Naive thymus-derived CD4-positive, alpha-beta T cell (primary cell): ENCODE measurements around the gene CCDC170. TPM values are rescaled to one million over a fixed set of nuclear protein-coding genes. Genes with fewer than 3 reads are reported as not detected.

Source experiments
- ATAC-seq: fragments of 150-1000 bp; cut with Tn5 transposase; 2 replicates; pipeline ENCODE4 v1.10.0; 2021; ENCODE audit warnings: mild to moderate bottlenecking, moderate library complexity
- CTCF ChIA-PET: fragments of 350-600 bp; sonication (Branson Sonifier 250); formaldehyde crosslinking; loops from one replicate; lab custom pipeline; 2021; ENCODE audit warnings: antibody characterized with exemption; lab: Charles Lee
- POLR2A ChIA-PET: fragments of 350-600 bp; sonication (Branson Sonifier 250); formaldehyde crosslinking; loops from one replicate; lab custom pipeline; 2021; ENCODE audit warnings: antibody characterized with exemption, inconsistent platforms; lab: Charles Lee
- DNase-seq, 9 donors: peaks; one replicate each; pipeline versions ENCODE4 v3.0.0 to v3.0.0-alpha.2; 2020 to 2022; ENCODE audit warnings: mixed read lengths in 1 of 9
- H3K27ac ChIP-seq: one replicate; pipeline ENCODE4 v1.7.0; 2013; ENCODE audit warnings: mild to moderate bottlenecking, low read depth, low read length, moderate library complexity
- H3K27me3 ChIP-seq, 2 donors: one replicate each; pipeline ENCODE4 v1.7.0; 2013; ENCODE audit warnings: low read length in 2 of 2, mild to moderate bottlenecking in 2 of 2, moderate library complexity in 2 of 2; ENCODE audit not compliant: control insufficient read depth in 2 of 2, insufficient read depth in 2 of 2
- H3K36me3 ChIP-seq, 3 experiments: 1 replicate in 2 of 3; 2 replicates in 1 of 3; pipeline ENCODE4 v1.7.0; 2013; ENCODE audit warnings: low read length in 3 of 3, mild to moderate bottlenecking in 3 of 3, moderate library complexity in 1 of 3; ENCODE audit not compliant: insufficient read depth in 3 of 3, control insufficient read depth in 2 of 3
- H3K4me1 ChIP-seq, 2 donors: one replicate each; pipeline ENCODE4 v1.7.0; 2013; ENCODE audit warnings: low read length in 2 of 2, mild to moderate bottlenecking in 2 of 2, moderate library complexity in 1 of 2; ENCODE audit not compliant: control insufficient read depth in 2 of 2, insufficient read depth in 2 of 2
- H3K4me3 ChIP-seq: 2 replicates; pipeline ENCODE4 v1.7.0; 2013; ENCODE audit warnings: mild to moderate bottlenecking, low read length
- H3K9me3 ChIP-seq, 3 experiments: 1 replicate in 2 of 3; 2 replicates in 1 of 3; pipeline ENCODE4 v1.7.0; 2013; ENCODE audit warnings: low read length in 3 of 3; ENCODE audit not compliant: control insufficient read depth in 2 of 3
- H3K27ac Mint-ChIP-seq, 9 donors: one replicate each; pipeline ENCODE4 v1.8.0; 2020 to 2022; ENCODE audit warnings: mixed read lengths in 9 of 9, mild to moderate bottlenecking in 8 of 9, moderate library complexity in 5 of 9, inconsistent platforms in 2 of 9
- H3K27me3 Mint-ChIP-seq, 5 donors: one replicate each; pipeline ENCODE4 v1.8.0; 2021 to 2022; ENCODE audit warnings: mixed read lengths in 5 of 5, mild to moderate bottlenecking in 1 of 5
- H3K36me3 Mint-ChIP-seq, 5 donors: one replicate each; pipeline ENCODE4 v1.8.0; 2020 to 2022; ENCODE audit warnings: mixed read lengths in 5 of 5, mild to moderate bottlenecking in 3 of 5, inconsistent platforms in 1 of 5
- H3K4me1 Mint-ChIP-seq, 7 donors: one replicate each; pipeline ENCODE4 v1.8.0; 2020 to 2022; ENCODE audit warnings: mixed read lengths in 7 of 7, mild to moderate bottlenecking in 3 of 7, inconsistent platforms in 1 of 7
- H3K4me3 Mint-ChIP-seq, 10 donors: one replicate each; pipeline ENCODE4 v1.8.0; 2020 to 2022; ENCODE audit warnings: mild to moderate bottlenecking in 10 of 10, mixed read lengths in 10 of 10, moderate library complexity in 6 of 10, inconsistent platforms in 2 of 10
- H3K9me3 Mint-ChIP-seq, 11 donors: one replicate each; pipeline ENCODE4 v1.8.0; 2020 to 2022; ENCODE audit warnings: mixed read lengths in 11 of 11, mild to moderate bottlenecking in 4 of 11, inconsistent platforms in 1 of 11, moderate library complexity in 1 of 11
- intact Hi-C, 2 donors: fragments of 100-400 bp; cut with micrococcal nuclease; formaldehyde crosslinking; loops; one replicate each; pipeline ENCODE4 v1.15.1; 2023
- polyA plus RNA-seq, 2 donors: library from polyadenylated mRNA; unstranded; fragments of 300-500 nt; fragmentation: Illumina TruSeq; gene quantifications; one replicate each; pipeline ENCODE4 v1.2.3, GENCODE V29; 2021
- total RNA-seq, 6 experiments: library from RNA in 5 of 6; stranded (reverse) in 5 of 6; gene quantifications; 1 replicate in 5 of 6; 2 replicates in 1 of 6; pipeline ENCODE4 v1.2.3 and lab custom pipeline; 2021 to 2026

Gene CCDC170
- total and polyA plus RNA-seq, 7 experiments from 2014 or later, result 0.56 TPM; not detected in 5

- peaks cover 7 to 20% (median 18%) of the 10 kb centered on the region in 5 donors for H3K36me3 Mint-ChIP-seq
- Histone ChIP-seq H3K4me1 (no peaks in the 10 kb centered on the region), H3K36me3 (peaks cover 0 to 24% (median 9%) of the 10 kb centered on the region in 3 experiments), H3K27ac (no peak overlapping the region), H3K27me3 (no peaks in the 10 kb centered on the region), H3K9me3 (no peaks in the 10 kb centered on the region), H3K4me3 (no peak overlapping the region)
- no peak overlapping the region for H3K4me3 Mint-ChIP-seq
- DNase-seq, result no peak
- intact Hi-C loops, result no loop called here
- no peaks in the 10 kb centered on the region for H3K27me3 Mint-ChIP-seq
- peaks cover 1 to 31% (median 12%) of the 10 kb centered on the region in 7 donors for H3K4me1 Mint-ChIP-seq
- ATAC-seq, result no peak
- H3K27ac Mint-ChIP-seq, result peak overlapping the region in 1 of 9 donors; percentile 74
- POLR2A ChIA-PET, result no interaction called here
- no peaks in the 10 kb centered on the region for H3K9me3 Mint-ChIP-seq
- CTCF ChIA-PET, result no interaction called here
Observed at GRCh38 chr6:151464702-151465101, 29.1 kb upstream of the CCDC170 start.

GRCh38 chr6:151475653-151476523 lies 17.9 kb upstream of the CCDC170 start:
- H3K4me1 ChIP-seq, result peaks cover 0 to 4% of the 10 kb centered on the region in 2 donors
- H3K36me3 ChIP-seq, result no peaks in the 10 kb centered on the region
- POLR2A ChIA-PET, result interaction anchor here (1.0 kb wide), 1 partner anchor 10 kb away, joined by 5 read pairs; no protein-coding TSS in a partner anchor
- peak overlapping the region in 2 of 9 donors; percentile 29 to 32 for H3K27ac Mint-ChIP-seq
- H3K27me3 Mint-ChIP-seq, result no peaks in the 10 kb centered on the region
- intact Hi-C loops, result loop anchor here (1.0 to 2.0 kb wide), 5 partner anchors 23 to 584 kb away; partner anchors contain the start of gene RMND1 (in 2 of the 2)
- H3K4me1 Mint-ChIP-seq, result peaks cover 0 to 9% (median 5%) of the 10 kb centered on the region in 7 donors
- H3K9me3 Mint-ChIP-seq, result no peaks in the 10 kb centered on the region
- DNase-seq (peak in 7 of 9 donors; percentile 15 to 58 (median 47)), ATAC-seq (peak; percentile 67)
- no peaks in the 10 kb centered on the region for H3K27me3 ChIP-seq
- H3K4me3 Mint-ChIP-seq, result peak overlapping the region in 5 of 10 donors; percentile 14 to 54 (median 33)
- no peaks in the 10 kb centered on the region for H3K36me3 Mint-ChIP-seq
- H3K9me3 ChIP-seq, result no peaks in the 10 kb centered on the region
- CTCF ChIA-PET, result interaction anchor here (0.6 to 4.2 kb wide), 6 partner anchors 27 to 125 kb away, joined by 3 to 20 read pairs (median 4); no protein-coding TSS in a partner anchor
- H3K4me3 ChIP-seq, result no peak overlapping the region
- H3K27ac ChIP-seq, result no peak overlapping the region

GRCh38 chr6:151477726-151478125 lies 16.1 kb upstream of the CCDC170 start:
- CTCF ChIA-PET, result interaction anchor here (0.7 to 4.2 kb wide), 2 partner anchors 37 kb away, joined by 3 to 20 read pairs; no protein-coding TSS in a partner anchor
- Mint-ChIP-seq H3K27me3 (no peaks in the 10 kb centered on the region), H3K36me3 (no peaks in the 10 kb centered on the region), H3K9me3 (no peaks in the 10 kb centered on the region), H3K4me3 (no peak overlapping the region), H3K27ac (no peak overlapping the region), H3K4me1 (peaks cover 5 to 24% (median 17%) of the 10 kb centered on the region in 7 donors)
- no peak overlapping the region for H3K27ac ChIP-seq
- H3K27me3 ChIP-seq, result no peaks in the 10 kb centered on the region
- peaks cover 11 to 17% of the 10 kb centered on the region in 2 donors for H3K4me1 ChIP-seq
- POLR2A ChIA-PET, result no interaction called here
- DNase-seq (no peak), ATAC-seq (no peak)
- no peaks in the 10 kb centered on the region for H3K36me3 ChIP-seq
- no peaks in the 10 kb centered on the region for H3K9me3 ChIP-seq
- intact Hi-C loops, result loop anchor here (2.0 kb wide), 1 partner anchor 25 kb away; the partner anchor contains the start of gene RMND1 (in 2 of the 2)
- no peak overlapping the region for H3K4me3 ChIP-seq

GRCh38 chr6:151478670-151479069 lies 15.1 kb upstream of the CCDC170 start:
- ChIA-PET CTCF (interaction anchor here (0.8 to 4.2 kb wide), 3 partner anchors 38 to 129 kb away, joined by 3 to 20 read pairs (median 3); no protein-coding TSS in a partner anchor), POLR2A (no interaction called here)
- Mint-ChIP-seq H3K27me3 (no peaks in the 10 kb centered on the region), H3K4me3 (no peak overlapping the region), H3K36me3 (no peaks in the 10 kb centered on the region), H3K27ac (no peak overlapping the region), H3K9me3 (no peaks in the 10 kb centered on the region), H3K4me1 (peaks cover 5 to 25% (median 19%) of the 10 kb centered on the region in 7 donors)
- no peak overlapping the region for H3K4me3 ChIP-seq
- DNase-seq, result no peak
- no peak for ATAC-seq
- H3K36me3 ChIP-seq, result no peaks in the 10 kb centered on the region
- H3K27ac ChIP-seq, result no peak overlapping the region
- peaks cover 13 to 17% of the 10 kb centered on the region in 2 donors for H3K4me1 ChIP-seq
- no peaks in the 10 kb centered on the region for H3K9me3 ChIP-seq
- intact Hi-C loops, result no loop called here
- H3K27me3 ChIP-seq, result no peaks in the 10 kb centered on the region

GRCh38 chr6:151481786-151482185 lies 12.0 kb upstream of the CCDC170 start:
- CTCF ChIA-PET, result interaction anchor here (1.1 to 1.7 kb wide), 2 partner anchors 40 to 76 kb away, joined by 4 read pairs; no protein-coding TSS in a partner anchor

GRCh38 chr6:151482290-151482689 lies 11.5 kb upstream of the CCDC170 start:
- CTCF ChIA-PET, result interaction anchor here (1.1 to 1.7 kb wide), 2 partner anchors 41 to 77 kb away, joined by 4 read pairs; no protein-coding TSS in a partner anchor
- Histone ChIP-seq H3K9me3 (no peaks in the 10 kb centered on the region), H3K4me1 (peaks cover 13% of the 10 kb centered on the region in 2 donors), H3K4me3 (peak overlapping the region; percentile 51), H3K27me3 (no peaks in the 10 kb centered on the region), H3K36me3 (no peaks in the 10 kb centered on the region), H3K27ac (peak overlapping the region; percentile 45)
- Mint-ChIP-seq H3K36me3 (peaks cover 0 to 5% (median 0%) of the 10 kb centered on the region in 5 donors), H3K4me3 (peak overlapping the region; percentile 63 to 90 (median 83)), H3K4me1 (peaks cover 6 to 19% (median 15%) of the 10 kb centered on the region in 7 donors), H3K27me3 (no peaks in the 10 kb centered on the region), H3K9me3 (no peaks in the 10 kb centered on the region), H3K27ac (peak overlapping the region; percentile 85 to 97 (median 93))
- POLR2A ChIA-PET, result interaction anchor here (1.3 kb wide), 1 partner anchor 30 kb away, joined by 4 read pairs; the partner anchor contains the start of gene RMND1
- DNase-seq (peak in 1 of 9 donors; percentile 11), ATAC-seq (peak; percentile 54)
- intact Hi-C loops, result loop anchor here in 1 of 2 donors (10.0 kb wide), 2 partner anchors 477 to 783 kb away; no protein-coding TSS in a partner anchor

More at GRCh38 chr6:151481786-151482185, 12.0 kb upstream of the CCDC170 start:
- DNase-seq (no peak), ATAC-seq (peak; percentile 60)
- Histone ChIP-seq H3K36me3 (no peaks in the 10 kb centered on the region), H3K9me3 (no peaks in the 10 kb centered on the region), H3K4me1 (peaks cover 13% of the 10 kb centered on the region in 2 donors), H3K4me3 (no peak overlapping the region), H3K27me3 (no peaks in the 10 kb centered on the region), H3K27ac (no peak overlapping the region)
- H3K27ac Mint-ChIP-seq, result peak overlapping the region in 5 of 9 donors; percentile 6 to 93 (median 88)
- H3K9me3 Mint-ChIP-seq, result no peaks in the 10 kb centered on the region
- POLR2A ChIA-PET, result interaction anchor here (1.3 kb wide), 1 partner anchor 30 kb away, joined by 4 read pairs; the partner anchor contains the start of gene RMND1
- no peaks in the 10 kb centered on the region for H3K27me3 Mint-ChIP-seq
- H3K36me3 Mint-ChIP-seq, result peaks cover 0 to 5% (median 0%) of the 10 kb centered on the region in 5 donors
- H3K4me3 Mint-ChIP-seq, result peak overlapping the region in 6 of 10 donors; percentile 16 to 87 (median 55)
- intact Hi-C loops, result loop anchor here in 1 of 2 donors (10.0 kb wide), 2 partner anchors 477 to 783 kb away; no protein-coding TSS in a partner anchor
- H3K4me1 Mint-ChIP-seq, result peaks cover 6 to 19% (median 15%) of the 10 kb centered on the region in 7 donors
